Ishikawa (cell line): ENCODE measurements around the gene GHRL.

Experiments
- CEBPB ChIP-seq: IDR thresholded peaks from 2 replicates; pipeline ENCODE4 v1.6.1; 2012
- CREB1 ChIP-seq: IDR thresholded peaks from 2 replicates; pipeline ENCODE4 v1.6.1; 2012; ENCODE audit warnings: low read depth
- EGR1 ChIP-seq: IDR thresholded peaks from 2 replicates; pipeline ENCODE4 v1.6.1; 2012
- EP300 ChIP-seq: IDR thresholded peaks from 2 replicates; pipeline ENCODE4 v1.6.1; 2012; ENCODE audit warnings: borderline replicate concordance
- FOXM1 ChIP-seq: IDR thresholded peaks from 2 replicates; pipeline ENCODE4 v1.6.1; 2012; ENCODE audit warnings: low read depth, borderline replicate concordance
- NFIC ChIP-seq: IDR thresholded peaks from 2 replicates; pipeline ENCODE4 v1.6.1; 2012
- RAD21 ChIP-seq: IDR thresholded peaks from 2 replicates; pipeline ENCODE4 v1.6.1; 2012; ENCODE audit warnings: low read depth
- TAF1 ChIP-seq: IDR thresholded peaks from 2 replicates; pipeline ENCODE4 v1.6.1; 2012; ENCODE audit warnings: low read depth, mild to moderate bottlenecking
- TCF12 ChIP-seq: IDR thresholded peaks from 2 replicates; pipeline ENCODE4 v1.6.1; 2012; ENCODE audit warnings: low read depth
- TEAD4 ChIP-seq: IDR thresholded peaks from 2 replicates; pipeline ENCODE4 v1.6.1; 2012
- YY1 ChIP-seq: IDR thresholded peaks from 2 replicates; pipeline ENCODE4 v1.6.1; 2012; ENCODE audit warnings: low read depth
- ZBTB7A ChIP-seq: IDR thresholded peaks from 2 replicates; pipeline ENCODE4 v1.6.1; 2012; ENCODE audit warnings: low read depth
- TF ChIP-seq, protein P1 (sequence below): IDR thresholded peaks from 2 replicates; pipeline ENCODE4 v1.6.1; 2012
- TF ChIP-seq, protein P2 (sequence below): IDR thresholded peaks from 2 replicates; pipeline ENCODE4 v1.6.1; 2012; ENCODE audit warnings: low read depth, mild to moderate bottlenecking
- TF ChIP-seq, protein P3 (sequence below): IDR thresholded peaks from 2 replicates; pipeline ENCODE4 v1.6.1; 2012

GHRL gene

DNA sequence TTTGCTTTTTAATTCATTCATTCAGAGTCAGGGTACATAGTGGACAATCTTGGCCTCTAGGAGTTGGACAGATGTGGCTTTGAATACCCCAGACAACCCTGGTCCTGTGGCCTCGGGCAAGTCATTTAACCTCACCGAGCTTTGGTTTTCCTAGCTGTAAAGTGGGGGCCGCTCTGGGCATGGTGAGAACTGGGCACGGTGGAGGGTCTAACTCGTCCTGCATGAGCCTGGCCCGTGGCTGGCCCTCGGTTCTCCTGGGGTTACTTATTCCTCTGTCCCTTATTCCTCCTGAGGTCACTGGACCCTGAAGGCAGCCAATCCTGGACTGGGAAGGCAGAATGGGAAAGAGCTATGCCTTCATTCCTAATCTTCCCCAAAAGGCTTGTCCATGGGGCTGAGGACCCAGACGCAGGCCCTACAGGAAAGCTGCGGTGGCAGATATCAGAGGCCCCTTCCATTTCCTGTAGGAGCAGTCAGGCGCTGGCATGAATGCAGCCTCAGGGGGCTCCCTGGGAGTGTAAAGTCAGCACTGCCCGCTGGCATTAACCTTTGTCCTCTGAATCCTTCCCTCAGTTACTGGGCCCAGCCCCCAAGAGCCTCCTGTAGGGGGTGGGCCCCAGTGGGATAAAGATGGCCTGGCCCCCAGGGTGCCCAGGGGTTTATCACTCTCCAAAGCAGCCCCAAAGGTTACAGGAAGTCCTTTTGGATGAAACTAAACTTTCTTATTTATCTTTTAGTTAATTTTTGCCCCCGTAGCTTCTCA lies 46.0 kb upstream of the GHRL start:
- no peak for TF ChIP-seq YY1
- no peak for TF ChIP-seq RAD21
- TF ChIP-seq TCF12 = no peak
- TF ChIP-seq NFIC = no peak
- TF ChIP-seq, protein P1, sequence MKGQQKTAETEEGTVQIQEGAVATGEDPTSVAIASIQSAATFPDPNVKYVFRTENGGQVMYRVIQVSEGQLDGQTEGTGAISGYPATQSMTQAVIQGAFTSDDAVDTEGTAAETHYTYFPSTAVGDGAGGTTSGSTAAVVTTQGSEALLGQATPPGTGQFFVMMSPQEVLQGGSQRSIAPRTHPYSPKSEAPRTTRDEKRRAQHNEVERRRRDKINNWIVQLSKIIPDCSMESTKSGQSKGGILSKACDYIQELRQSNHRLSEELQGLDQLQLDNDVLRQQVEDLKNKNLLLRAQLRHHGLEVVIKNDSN = no peak
- no peak for TF ChIP-seq EGR1
- no peak for TF ChIP-seq ZBTB7A
- TF ChIP-seq TEAD4 = no peak
- TF ChIP-seq CEBPB = no peak
- TF ChIP-seq, protein P2, sequence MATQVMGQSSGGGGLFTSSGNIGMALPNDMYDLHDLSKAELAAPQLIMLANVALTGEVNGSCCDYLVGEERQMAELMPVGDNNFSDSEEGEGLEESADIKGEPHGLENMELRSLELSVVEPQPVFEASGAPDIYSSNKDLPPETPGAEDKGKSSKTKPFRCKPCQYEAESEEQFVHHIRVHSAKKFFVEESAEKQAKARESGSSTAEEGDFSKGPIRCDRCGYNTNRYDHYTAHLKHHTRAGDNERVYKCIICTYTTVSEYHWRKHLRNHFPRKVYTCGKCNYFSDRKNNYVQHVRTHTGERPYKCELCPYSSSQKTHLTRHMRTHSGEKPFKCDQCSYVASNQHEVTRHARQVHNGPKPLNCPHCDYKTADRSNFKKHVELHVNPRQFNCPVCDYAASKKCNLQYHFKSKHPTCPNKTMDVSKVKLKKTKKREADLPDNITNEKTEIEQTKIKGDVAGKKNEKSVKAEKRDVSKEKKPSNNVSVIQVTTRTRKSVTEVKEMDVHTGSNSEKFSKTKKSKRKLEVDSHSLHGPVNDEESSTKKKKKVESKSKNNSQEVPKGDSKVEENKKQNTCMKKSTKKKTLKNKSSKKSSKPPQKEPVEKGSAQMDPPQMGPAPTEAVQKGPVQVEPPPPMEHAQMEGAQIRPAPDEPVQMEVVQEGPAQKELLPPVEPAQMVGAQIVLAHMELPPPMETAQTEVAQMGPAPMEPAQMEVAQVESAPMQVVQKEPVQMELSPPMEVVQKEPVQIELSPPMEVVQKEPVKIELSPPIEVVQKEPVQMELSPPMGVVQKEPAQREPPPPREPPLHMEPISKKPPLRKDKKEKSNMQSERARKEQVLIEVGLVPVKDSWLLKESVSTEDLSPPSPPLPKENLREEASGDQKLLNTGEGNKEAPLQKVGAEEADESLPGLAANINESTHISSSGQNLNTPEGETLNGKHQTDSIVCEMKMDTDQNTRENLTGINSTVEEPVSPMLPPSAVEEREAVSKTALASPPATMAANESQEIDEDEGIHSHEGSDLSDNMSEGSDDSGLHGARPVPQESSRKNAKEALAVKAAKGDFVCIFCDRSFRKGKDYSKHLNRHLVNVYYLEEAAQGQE = no peak
- no peak for TF ChIP-seq FOXM1
- TF ChIP-seq TAF1 = no peak
- TF ChIP-seq EP300 = no peak
- TF ChIP-seq CREB1 = no peak

DNA sequence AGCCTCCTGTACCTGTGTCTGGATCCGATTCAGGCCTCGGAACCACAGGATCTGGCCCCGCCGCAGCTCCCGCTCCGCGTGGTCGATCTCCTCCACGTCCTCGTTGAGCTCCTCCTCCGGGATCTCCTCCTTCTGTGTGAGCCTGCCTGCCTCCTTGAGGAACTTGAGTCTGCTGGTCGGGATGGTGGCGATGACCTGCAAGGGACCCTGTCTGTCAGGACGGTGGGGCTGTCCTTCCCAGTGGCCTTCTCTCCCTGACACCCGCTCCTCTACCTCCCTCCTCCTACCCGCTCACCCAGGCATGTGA lies 45.4 kb upstream of the GHRL start:
- TF ChIP-seq YY1 = no peak
- no peak for TF ChIP-seq CREB1

DNA sequence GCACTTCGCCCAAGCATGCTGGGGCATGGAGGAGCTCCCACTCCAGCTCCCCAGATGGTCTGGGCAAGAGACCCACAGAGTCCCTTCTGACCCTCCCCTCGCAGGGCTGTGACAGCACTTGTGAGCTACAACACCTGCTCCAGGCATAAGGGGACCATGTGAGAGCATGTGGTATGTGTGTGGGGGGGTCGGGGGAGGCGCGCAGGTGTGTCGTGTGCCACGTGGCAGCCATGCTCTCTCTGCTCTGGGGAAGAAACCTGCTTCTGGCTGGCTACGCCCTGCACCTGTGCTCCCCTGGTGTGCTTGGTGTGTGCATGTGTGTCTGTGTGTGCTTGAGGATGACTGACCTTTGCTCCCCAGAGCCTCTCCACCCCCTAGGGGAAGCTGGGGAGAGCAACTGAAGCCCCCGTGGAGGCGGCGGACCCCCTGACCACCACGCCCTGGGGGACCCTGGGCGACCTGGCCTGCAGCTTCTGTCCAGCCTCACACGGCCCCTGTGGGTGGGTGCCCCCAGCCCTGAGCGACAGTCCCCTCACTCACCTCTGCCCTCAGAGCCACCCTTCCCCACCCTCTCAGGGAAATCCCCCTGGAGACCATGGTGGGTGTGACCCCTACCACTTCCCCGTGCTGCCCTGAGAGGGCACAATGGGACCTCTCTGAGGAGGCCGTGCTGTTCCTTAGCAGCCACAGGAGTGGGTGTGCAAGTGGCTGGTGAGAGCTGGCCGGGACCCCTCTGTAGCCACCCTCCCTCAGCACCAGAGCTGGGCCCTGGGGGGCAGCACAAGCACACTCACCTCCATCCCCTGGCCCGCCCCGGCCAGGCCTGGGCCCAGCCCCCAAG lies 44.8 kb upstream of the GHRL start:
- TF ChIP-seq, protein P1 = no peak
- no peak for TF ChIP-seq FOXM1
- TF ChIP-seq, protein P3, sequence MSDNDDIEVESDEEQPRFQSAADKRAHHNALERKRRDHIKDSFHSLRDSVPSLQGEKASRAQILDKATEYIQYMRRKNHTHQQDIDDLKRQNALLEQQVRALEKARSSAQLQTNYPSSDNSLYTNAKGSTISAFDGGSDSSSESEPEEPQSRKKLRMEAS = no peak
- no peak for TF ChIP-seq CEBPB
- TF ChIP-seq EGR1 = no peak
- TF ChIP-seq EP300 = no peak
- no peak for TF ChIP-seq YY1
- TF ChIP-seq RAD21 = no peak
- TF ChIP-seq, protein P2 = no peak
- no peak for TF ChIP-seq TCF12
- no peak for TF ChIP-seq TEAD4
- TF ChIP-seq ZBTB7A = no peak
- no peak for TF ChIP-seq NFIC
- no peak for TF ChIP-seq CREB1
- TF ChIP-seq TAF1 = no peak

DNA sequence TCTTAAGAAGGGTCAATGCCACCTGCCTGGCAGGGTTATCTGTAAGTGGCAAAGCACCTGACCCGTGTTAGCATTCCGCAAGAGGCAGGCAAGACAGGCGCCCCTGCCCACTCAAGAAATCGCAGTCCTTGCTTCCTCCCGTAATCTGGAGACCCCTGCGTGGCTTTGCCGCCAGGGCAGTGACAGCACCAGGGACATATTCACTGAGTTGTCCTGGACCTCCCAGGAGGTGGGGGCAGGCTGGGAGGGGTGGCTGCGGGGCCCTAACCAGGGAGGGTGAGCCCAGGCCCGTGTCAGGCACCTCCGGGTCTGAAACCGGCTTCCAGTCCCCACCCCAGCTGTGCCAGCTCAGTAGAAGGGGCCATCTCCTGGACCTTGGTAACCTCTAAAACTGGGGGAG lies 44.0 kb upstream of the GHRL start:
- TF ChIP-seq, protein P3 = no peak
- TF ChIP-seq ZBTB7A = no peak
- TF ChIP-seq TAF1 = no peak
- TF ChIP-seq TEAD4 = no peak
- no peak for TF ChIP-seq EGR1
- no peak for TF ChIP-seq RAD21
- TF ChIP-seq EP300 = no peak
- no peak for TF ChIP-seq CEBPB
- no peak for TF ChIP-seq NFIC
- TF ChIP-seq TCF12 = no peak
- TF ChIP-seq, protein P1 = no peak
- TF ChIP-seq CREB1 = no peak
- no peak for TF ChIP-seq YY1
- TF ChIP-seq, protein P2 = no peak
- no peak for TF ChIP-seq FOXM1
